Neural cell (in vitro differentiated cells): Measurements from ENCODE around the gene RHOT1. TPM values are rescaled to one million over a fixed set of nuclear protein-coding genes. Genes with fewer than 3 reads are reported as not detected.

Source experiments
- H2AFZ ChIP-seq: fragments of 200-600, 300-800 bp; sonication (generic), shearing (Covaris generic); 2 replicates; pipeline ENCODE4 v1.6.0; 2014; ENCODE audit warnings: low read depth, mild to moderate bottlenecking, antibody characterized with exemption, low read length, moderate library complexity
- H3F3A ChIP-seq: fragments of 200-600 bp; shearing (Covaris generic); 2 replicates; pipeline ENCODE4 v1.6.1; 2016; ENCODE audit warnings: mild to moderate bottlenecking, moderate library complexity, mixed read lengths, antibody characterized with exemption, low read length; ENCODE audit not compliant: insufficient read depth, poor library complexity, severe bottlenecking
- H3K27ac ChIP-seq: fragments of 200-600, 300-800 bp; sonication (generic), shearing (Covaris generic); 2 replicates; pipeline ENCODE4 v1.5.1; 2014; ENCODE audit warnings: mild to moderate bottlenecking, low read length, moderate library complexity
- H3K27me3 ChIP-seq: fragments of 300-800, 200-600 bp; sonication (generic), shearing (Covaris generic); 2 replicates; pipeline ENCODE4 v1.6.0; 2014; ENCODE audit warnings: mild to moderate bottlenecking, low read depth, low read length, moderate library complexity; ENCODE audit not compliant: insufficient read depth
- H3K36me3 ChIP-seq: fragments of 300-800, 200-600 bp; sonication (generic), shearing (Covaris generic); 2 replicates; pipeline ENCODE4 v1.5.1; 2014; ENCODE audit warnings: mild to moderate bottlenecking, antibody characterized with exemption, low read length, moderate library complexity; ENCODE audit not compliant: insufficient read depth
- H3K4me2 ChIP-seq: fragments of 300-800, 200-600 bp; sonication (generic), shearing (Covaris generic); 2 replicates; pipeline ENCODE4 v1.6.0; 2014; ENCODE audit warnings: mild to moderate bottlenecking, low read length
- H3K4me3 ChIP-seq: fragments of 300-800, 200-600 bp; sonication (generic), shearing (Covaris generic); 2 replicates; pipeline ENCODE4 v1.5.1; 2014; ENCODE audit warnings: mild to moderate bottlenecking, low read length, moderate library complexity
- H3K79me2 ChIP-seq: fragments of 200-600 bp; shearing (Covaris generic); replicated peaks from 2 replicates; pipeline ENCODE4 v1.6.0; 2014; ENCODE audit warnings: mild to moderate bottlenecking, low read length, moderate library complexity; ENCODE audit not compliant: insufficient read depth
- H3K9ac ChIP-seq: fragments of 300-800, 200-600 bp; sonication (generic), shearing (Covaris generic); 2 replicates; pipeline ENCODE4 v1.6.1; 2016; ENCODE audit warnings: mild to moderate bottlenecking, low read length, mixed read lengths
- H3K9me2 ChIP-seq: fragments of 200-600 bp; shearing (Covaris generic); 2 replicates; pipeline ENCODE4 v1.6.1; 2016; ENCODE audit warnings: mild to moderate bottlenecking, low read length, mixed read lengths; ENCODE audit not compliant: insufficient read depth
- H3K9me3 ChIP-seq: fragments of 200-600, 300-800 bp; sonication (generic), shearing (Covaris generic); 2 replicates; pipeline ENCODE4 v1.6.1; 2016; ENCODE audit warnings: mild to moderate bottlenecking, mixed run types, low read length, moderate library complexity, mixed read lengths
- H4K20me1 ChIP-seq: fragments of 200-600 bp; shearing (Covaris generic); 2 replicates; pipeline ENCODE4 v1.6.1; 2016; ENCODE audit warnings: mild to moderate bottlenecking, mixed run types; ENCODE audit not compliant: insufficient read depth
- CTCF ChIP-seq: fragments of 450-650 bp; IDR thresholded peaks from 2 replicates; pipeline ENCODE4 v1.5.1; 2014; ENCODE audit warnings: antibody characterized with exemption, mild to moderate bottlenecking, moderate library complexity; ENCODE audit not compliant: poor library complexity, severe bottlenecking
- EP300 ChIP-seq: fragments of 450-650 bp; conservative IDR thresholded peaks from 2 replicates; pipeline ENCODE4 v1.6.1; 2014; ENCODE audit warnings: antibody characterized with exemption, mild to moderate bottlenecking, moderate library complexity; ENCODE audit not compliant: poor library complexity, severe bottlenecking
- EZH2 ChIP-seq: fragments of 200-600, 300-800 bp; shearing (Covaris generic), sonication (generic); IDR thresholded peaks from 2 replicates; pipeline ENCODE4 v1.6.1; 2014; ENCODE audit warnings: antibody characterized with exemption, low read length, borderline replicate concordance, mild to moderate bottlenecking; ENCODE audit not compliant: insufficient read depth, poor library complexity, severe bottlenecking
- MXI1 ChIP-seq: fragments of 450-650 bp; conservative IDR thresholded peaks from 2 replicates; pipeline ENCODE4 v1.6.1; 2014; ENCODE audit warnings: antibody characterized with exemption, mild to moderate bottlenecking; ENCODE audit not compliant: poor library complexity, severe bottlenecking
- POLR2AphosphoS5 ChIP-seq: IDR thresholded peaks from 2 replicates; pipeline ENCODE4 v1.6.1; 2012
- RAD21 ChIP-seq: fragments of 450-650 bp; conservative IDR thresholded peaks from 2 replicates; pipeline ENCODE4 v1.6.1; 2014; ENCODE audit warnings: antibody characterized with exemption, mild to moderate bottlenecking, moderate library complexity
- REST ChIP-seq: IDR thresholded peaks from 2 replicates; pipeline ENCODE4 v1.6.1; 2012; ENCODE audit warnings: borderline replicate concordance
- SMC3 ChIP-seq: fragments of 450-650 bp; conservative IDR thresholded peaks from 2 replicates; pipeline ENCODE4 v1.6.1; 2014; ENCODE audit warnings: antibody characterized with exemption, mild to moderate bottlenecking, moderate library complexity; ENCODE audit not compliant: poor library complexity
- TAF1 ChIP-seq: IDR thresholded peaks from 2 replicates; pipeline ENCODE4 v1.6.1; 2012; ENCODE audit warnings: low read depth
- polyA plus RNA-seq: library from polyadenylated mRNA; depleted of rRNA; stranded (reverse); fragments of >200 nt; gene quantifications from 2 replicates; pipeline ENCODE4 v1.2.3, GENCODE V29; 2014

The RHOT1 gene
- polyA plus RNA-seq, 1 donor from 2014 or later, result 99.1 TPM

- TF ChIP-seq MXI1, result no peak
- TF ChIP-seq POLR2AphosphoS5, result no peak
- no peak for TF ChIP-seq SMC3
- no peak for TF ChIP-seq RAD21
- TF ChIP-seq EP300, result no peak
- TF ChIP-seq CTCF, result no peak
- TF ChIP-seq REST, result no peak
- TF ChIP-seq TAF1, result no peak
- TF ChIP-seq EZH2, result no peak
- Histone ChIP-seq H3K4me2 (no peak overlapping the region), H3K9me3 (no peaks in the 10 kb centered on the region), H3K27me3 (no peaks in the 10 kb centered on the region), H3K36me3 (no peaks in the 10 kb centered on the region), H3K79me2 (no peaks in the 10 kb centered on the region), H3K27ac (no peak overlapping the region), H3F3A (no peaks in the 10 kb centered on the region), H2AFZ (no peak overlapping the region), H4K20me1 (no peaks in the 10 kb centered on the region), H3K4me3 (no peak overlapping the region), H3K9ac (no peak overlapping the region), H3K9me2 (no peaks in the 10 kb centered on the region)
These were observed 73.4 kb downstream of the RHOT1 start for GRCh38 chr17:32215696-32216095.

- Histone ChIP-seq H3K27me3 (no peaks in the 10 kb centered on the region), H3K4me2 (no peak overlapping the region), H3K79me2 (no peaks in the 10 kb centered on the region), H4K20me1 (no peaks in the 10 kb centered on the region), H3K36me3 (no peaks in the 10 kb centered on the region), H2AFZ (no peak overlapping the region), H3K4me3 (no peak overlapping the region), H3F3A (no peaks in the 10 kb centered on the region), H3K9me3 (no peaks in the 10 kb centered on the region), H3K9ac (no peak overlapping the region), H3K27ac (no peak overlapping the region), H3K9me2 (no peaks in the 10 kb centered on the region)
- TF ChIP-seq SMC3, result no peak
- no peak for TF ChIP-seq POLR2AphosphoS5
- no peak for TF ChIP-seq MXI1
- TF ChIP-seq EP300, result no peak
These were observed 80.3 kb downstream of the RHOT1 start for GRCh38 chr17:32222621-32223020.

GRCh38 chr17:32223703-32224102 lies 81.4 kb downstream of the RHOT1 start:
- no peaks in the 10 kb centered on the region for H3K79me2 ChIP-seq
- no peak overlapping the region for H3K4me3 ChIP-seq
- no peak overlapping the region for H2AFZ ChIP-seq
- H3K4me2 ChIP-seq, result no peak overlapping the region
- H3K9ac ChIP-seq, result no peak overlapping the region
- no peaks in the 10 kb centered on the region for H3K36me3 ChIP-seq
- H3K9me3 ChIP-seq, result no peaks in the 10 kb centered on the region
- H4K20me1 ChIP-seq, result no peaks in the 10 kb centered on the region
- no peaks in the 10 kb centered on the region for H3F3A ChIP-seq
- TF ChIP-seq MXI1 (no peak), SMC3 (no peak), POLR2AphosphoS5 (no peak), EZH2 (no peak), CTCF (no peak), EP300 (no peak), TAF1 (no peak), RAD21 (no peak), REST (no peak)
- no peaks in the 10 kb centered on the region for H3K9me2 ChIP-seq
- H3K27ac ChIP-seq, result no peak overlapping the region
- H3K27me3 ChIP-seq, result no peaks in the 10 kb centered on the region
